ENCODE measurements around the gene TMEM131L. TPM values are rescaled to one million over a fixed set of nuclear protein-coding genes. Genes with fewer than 3 reads are reported as not detected.

TMEM131L gene
- total and polyA plus RNA-seq, 2 experiments from 2014 or later, result 3.3 to 7.4 TPM

DNA sequence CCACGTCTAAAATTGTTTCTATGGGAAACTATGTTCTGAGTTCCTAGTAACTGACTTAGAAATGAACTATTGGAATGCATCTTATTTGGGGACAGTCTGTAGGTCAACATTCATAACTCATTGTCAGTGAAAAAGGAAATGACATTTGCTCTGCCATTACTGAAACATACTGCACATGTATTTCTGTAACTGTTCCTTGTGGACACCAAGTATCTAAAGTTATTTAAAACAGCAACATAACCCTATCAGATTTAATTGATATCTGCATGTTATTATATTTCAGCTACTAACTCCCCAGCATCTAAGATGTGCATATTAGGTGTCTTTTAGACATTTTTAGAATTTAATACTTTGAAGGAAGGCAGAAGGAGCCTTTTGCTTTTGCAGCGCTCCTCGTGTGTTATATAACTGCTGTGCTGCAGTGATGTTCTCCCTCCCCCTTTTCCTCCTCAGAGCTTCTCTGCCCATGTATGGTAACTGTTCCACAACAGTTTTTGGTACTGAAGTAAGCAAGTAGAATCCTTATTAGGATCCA, 37.2 kb upstream of the TMEM131L start:
- H3K27me3 ChIP-seq, result no peaks in the 10 kb centered on the region
- H3K36me3 ChIP-seq, result no peaks in the 10 kb centered on the region
- peak in 1 of 2 donors; percentile 18 for DNase-seq (ENCODE audit: low read depth in 1 of 2, low spot score in 1 of 2)
- H3K9me3 ChIP-seq (ENCODE audit: low read depth), result no peaks in the 10 kb centered on the region
- H3K27ac ChIP-seq, result no peak overlapping the region
- H3K4me1 ChIP-seq (ENCODE audit: low read depth), result no peaks in the 10 kb centered on the region
- TF ChIP-seq, protein P1, sequence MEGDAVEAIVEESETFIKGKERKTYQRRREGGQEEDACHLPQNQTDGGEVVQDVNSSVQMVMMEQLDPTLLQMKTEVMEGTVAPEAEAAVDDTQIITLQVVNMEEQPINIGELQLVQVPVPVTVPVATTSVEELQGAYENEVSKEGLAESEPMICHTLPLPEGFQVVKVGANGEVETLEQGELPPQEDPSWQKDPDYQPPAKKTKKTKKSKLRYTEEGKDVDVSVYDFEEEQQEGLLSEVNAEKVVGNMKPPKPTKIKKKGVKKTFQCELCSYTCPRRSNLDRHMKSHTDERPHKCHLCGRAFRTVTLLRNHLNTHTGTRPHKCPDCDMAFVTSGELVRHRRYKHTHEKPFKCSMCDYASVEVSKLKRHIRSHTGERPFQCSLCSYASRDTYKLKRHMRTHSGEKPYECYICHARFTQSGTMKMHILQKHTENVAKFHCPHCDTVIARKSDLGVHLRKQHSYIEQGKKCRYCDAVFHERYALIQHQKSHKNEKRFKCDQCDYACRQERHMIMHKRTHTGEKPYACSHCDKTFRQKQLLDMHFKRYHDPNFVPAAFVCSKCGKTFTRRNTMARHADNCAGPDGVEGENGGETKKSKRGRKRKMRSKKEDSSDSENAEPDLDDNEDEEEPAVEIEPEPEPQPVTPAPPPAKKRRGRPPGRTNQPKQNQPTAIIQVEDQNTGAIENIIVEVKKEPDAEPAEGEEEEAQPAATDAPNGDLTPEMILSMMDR (IDR thresholded peaks at IDR 0.05; ENCODE audit: low read depth, low read length), result no peak
- H3K4me3 ChIP-seq, result no peak overlapping the region

DNA sequence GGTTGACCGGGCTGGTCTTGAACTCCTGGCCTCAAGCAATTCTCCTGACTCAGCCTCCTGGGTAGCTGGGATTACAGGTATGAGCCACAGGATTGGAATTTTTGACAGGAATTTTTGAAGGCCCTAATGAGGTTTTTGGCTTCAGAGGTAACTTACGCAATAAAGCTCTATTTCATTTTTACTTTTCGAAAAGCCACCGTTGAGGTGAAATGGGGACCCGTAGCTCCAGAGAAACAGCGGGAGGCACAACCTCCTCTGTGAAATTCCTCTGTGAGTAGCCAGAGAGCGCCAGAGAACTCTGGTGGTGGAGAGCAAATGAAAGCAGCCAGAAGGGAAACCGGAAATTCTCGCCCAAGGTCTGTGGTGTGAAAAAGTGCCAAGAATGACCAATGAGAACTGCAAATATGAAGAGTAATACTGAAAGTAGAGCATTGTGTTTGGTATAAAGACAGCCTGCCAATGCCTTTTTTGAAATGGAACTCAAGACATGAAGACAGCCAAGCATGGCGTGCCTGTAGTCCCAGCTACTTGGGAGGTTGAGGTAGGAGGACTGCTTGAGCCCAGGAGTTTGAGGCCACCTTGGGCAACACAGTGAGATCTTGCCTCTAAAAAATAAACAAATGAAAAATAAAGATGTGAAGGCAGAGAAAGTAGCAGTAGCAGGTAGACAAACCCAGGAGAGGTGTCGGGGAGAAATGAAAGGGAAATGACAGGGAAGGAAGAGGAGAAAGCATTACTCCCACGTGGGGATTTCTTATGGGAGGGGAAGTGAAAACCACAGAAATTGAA, 33.0 kb upstream of the TMEM131L start:
- no peaks in the 10 kb centered on the region for H3K4me1 ChIP-seq (ENCODE audit: low read depth)
- H3K9me3 ChIP-seq (ENCODE audit: low read depth), result no peaks in the 10 kb centered on the region
- TF ChIP-seq, protein P1 (IDR thresholded peaks at IDR 0.05; ENCODE audit: low read depth, low read length), result peak; percentile 75
- no peaks in the 10 kb centered on the region for H3K27me3 ChIP-seq
- H3K4me3 ChIP-seq, result no peak overlapping the region
- no peak overlapping the region for H3K27ac ChIP-seq
- H3K36me3 ChIP-seq, result no peaks in the 10 kb centered on the region
- DNase-seq (ENCODE audit: low read depth in 1 of 2, low spot score in 1 of 2), result peak; percentile 19 to 95

DNA sequence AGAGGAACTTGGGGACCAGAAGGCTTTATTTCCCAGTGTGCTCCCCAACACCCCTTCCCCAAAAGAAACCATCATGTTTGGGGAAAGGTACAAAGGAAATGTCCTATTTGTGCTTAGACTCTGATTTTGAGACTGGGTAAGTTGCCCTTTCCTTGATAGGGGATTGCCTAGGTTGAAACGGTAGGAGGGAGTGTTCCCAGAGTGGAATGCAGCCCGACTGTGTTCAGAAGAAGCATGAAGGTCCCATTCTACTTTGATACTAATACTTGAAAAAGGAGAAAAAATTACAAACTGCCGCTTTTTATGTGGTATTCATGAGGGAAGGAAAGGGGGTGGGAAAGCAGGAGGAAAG, 32.4 kb upstream of the TMEM131L start:
- Histone ChIP-seq H3K27me3 (no peaks in the 10 kb centered on the region), H3K9me3 (ENCODE audit: low read depth) (no peaks in the 10 kb centered on the region), H3K4me3 (no peak overlapping the region), H3K4me1 (ENCODE audit: low read depth) (no peaks in the 10 kb centered on the region), H3K27ac (no peak overlapping the region), H3K36me3 (no peaks in the 10 kb centered on the region)
- no peak for DNase-seq (ENCODE audit: low read depth in 1 of 2, low spot score in 1 of 2)
- TF ChIP-seq, protein P1 (IDR thresholded peaks at IDR 0.05; ENCODE audit: low read depth, low read length), result no peak

DNA sequence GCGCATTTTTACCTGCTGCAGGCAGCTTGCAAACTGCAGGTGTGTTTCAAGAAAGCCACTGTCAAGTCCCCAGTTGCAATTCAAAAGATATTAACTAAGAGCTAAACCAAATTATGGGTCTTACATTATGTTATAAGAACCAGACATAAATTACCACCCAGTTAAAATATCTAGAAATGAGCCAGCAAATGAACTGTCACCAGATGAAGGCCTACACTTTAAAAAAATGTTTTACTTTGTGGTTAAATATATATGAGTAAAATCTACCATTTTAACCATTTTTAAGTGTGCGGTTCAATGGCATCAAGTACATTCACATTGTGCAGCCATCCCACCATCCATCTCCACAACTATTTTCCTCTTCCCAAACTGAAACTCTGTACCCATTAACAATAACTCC, 32.0 kb upstream of the TMEM131L start:
- no peaks in the 10 kb centered on the region for H3K9me3 ChIP-seq (ENCODE audit: low read depth)
- TF ChIP-seq, protein P1 (IDR thresholded peaks at IDR 0.05; ENCODE audit: low read depth, low read length), result no peak
- no peaks in the 10 kb centered on the region for H3K4me1 ChIP-seq (ENCODE audit: low read depth)
- DNase-seq (ENCODE audit: low read depth in 1 of 2, low spot score in 1 of 2), result no peak
- H3K27me3 ChIP-seq, result no peaks in the 10 kb centered on the region
- H3K27ac ChIP-seq, result no peak overlapping the region
- H3K4me3 ChIP-seq, result no peak overlapping the region
- no peaks in the 10 kb centered on the region for H3K36me3 ChIP-seq

DNA sequence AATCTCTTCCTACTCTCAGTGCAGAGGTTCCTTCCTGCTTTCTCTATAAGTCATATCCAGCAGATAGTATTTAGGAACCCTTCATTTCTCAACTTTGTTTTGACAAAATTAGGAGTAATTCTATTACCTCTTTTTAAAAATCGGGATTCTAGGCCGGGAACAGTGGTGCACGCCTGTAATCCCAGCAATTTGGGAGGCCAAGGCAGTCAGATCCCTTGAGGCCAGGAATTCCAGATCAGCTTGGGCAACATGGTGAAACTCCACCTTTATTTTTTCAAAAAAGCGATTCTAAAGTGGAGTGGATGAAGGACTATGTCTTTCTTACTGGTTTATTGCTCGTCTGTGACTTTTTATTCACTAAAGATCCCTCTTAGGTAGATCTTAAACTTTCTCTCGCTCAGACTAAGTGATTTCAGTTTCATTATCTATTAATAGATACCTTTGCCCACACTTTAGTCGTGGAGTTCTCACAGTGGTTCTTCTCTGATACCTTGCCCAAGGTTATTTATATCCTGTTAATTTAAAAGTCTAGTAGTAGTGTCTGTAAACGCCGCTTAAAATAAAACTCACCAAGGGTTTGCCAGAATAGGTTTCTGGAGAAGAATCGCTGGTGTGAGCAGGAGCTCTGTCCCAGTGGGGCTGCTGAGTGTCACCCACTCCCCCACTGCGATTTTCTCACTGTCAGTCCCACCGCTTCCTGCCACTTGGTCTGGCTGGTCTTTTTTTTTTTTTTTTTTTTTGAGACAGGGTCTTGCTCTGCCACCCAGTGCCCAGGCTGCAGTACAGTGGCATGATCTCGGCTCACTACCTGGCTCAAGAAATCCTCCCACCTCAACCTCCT, 27.0 kb upstream of the TMEM131L start:
- Histone ChIP-seq H3K27ac (peak overlapping the region; percentile 48), H3K9me3 (ENCODE audit: low read depth) (no peaks in the 10 kb centered on the region), H3K36me3 (no peaks in the 10 kb centered on the region), H3K27me3 (no peaks in the 10 kb centered on the region), H3K4me1 (ENCODE audit: low read depth) (no peaks in the 10 kb centered on the region), H3K4me3 (no peak overlapping the region)
- TF ChIP-seq, protein P1 (IDR thresholded peaks at IDR 0.05; ENCODE audit: low read depth, low read length), result no peak
- no peak for DNase-seq (ENCODE audit: low read depth in 1 of 2, low spot score in 1 of 2)

All from cardiac muscle cell (in vitro differentiated cells and primary cell).